Ishikawa (cell line): ENCODE measurements around the gene MYH13.

ENCODE experiments used
- CEBPB ChIP-seq: IDR thresholded peaks from 2 replicates; pipeline ENCODE4 v1.6.1; 2012
- CREB1 ChIP-seq: IDR thresholded peaks from 2 replicates; pipeline ENCODE4 v1.6.1; 2012; ENCODE audit warnings: low read depth
- EGR1 ChIP-seq: IDR thresholded peaks from 2 replicates; pipeline ENCODE4 v1.6.1; 2012
- EP300 ChIP-seq: IDR thresholded peaks from 2 replicates; pipeline ENCODE4 v1.6.1; 2012; ENCODE audit warnings: borderline replicate concordance
- FOXM1 ChIP-seq: IDR thresholded peaks from 2 replicates; pipeline ENCODE4 v1.6.1; 2012; ENCODE audit warnings: low read depth, borderline replicate concordance
- NFIC ChIP-seq: IDR thresholded peaks from 2 replicates; pipeline ENCODE4 v1.6.1; 2012
- RAD21 ChIP-seq: IDR thresholded peaks from 2 replicates; pipeline ENCODE4 v1.6.1; 2012; ENCODE audit warnings: low read depth
- TAF1 ChIP-seq: IDR thresholded peaks from 2 replicates; pipeline ENCODE4 v1.6.1; 2012; ENCODE audit warnings: low read depth, mild to moderate bottlenecking
- TCF12 ChIP-seq: IDR thresholded peaks from 2 replicates; pipeline ENCODE4 v1.6.1; 2012; ENCODE audit warnings: low read depth
- TEAD4 ChIP-seq: IDR thresholded peaks from 2 replicates; pipeline ENCODE4 v1.6.1; 2012
- YY1 ChIP-seq: IDR thresholded peaks from 2 replicates; pipeline ENCODE4 v1.6.1; 2012; ENCODE audit warnings: low read depth
- ZBTB7A ChIP-seq: IDR thresholded peaks from 2 replicates; pipeline ENCODE4 v1.6.1; 2012; ENCODE audit warnings: low read depth
- TF ChIP-seq, protein P1 (sequence below): IDR thresholded peaks from 2 replicates; pipeline ENCODE4 v1.6.1; 2012
- TF ChIP-seq, protein P2 (sequence below): IDR thresholded peaks from 2 replicates; pipeline ENCODE4 v1.6.1; 2012
- TF ChIP-seq, protein P3 (sequence below): IDR thresholded peaks from 2 replicates; pipeline ENCODE4 v1.6.1; 2012; ENCODE audit warnings: low read depth, mild to moderate bottlenecking

MYH13 gene

DNA sequence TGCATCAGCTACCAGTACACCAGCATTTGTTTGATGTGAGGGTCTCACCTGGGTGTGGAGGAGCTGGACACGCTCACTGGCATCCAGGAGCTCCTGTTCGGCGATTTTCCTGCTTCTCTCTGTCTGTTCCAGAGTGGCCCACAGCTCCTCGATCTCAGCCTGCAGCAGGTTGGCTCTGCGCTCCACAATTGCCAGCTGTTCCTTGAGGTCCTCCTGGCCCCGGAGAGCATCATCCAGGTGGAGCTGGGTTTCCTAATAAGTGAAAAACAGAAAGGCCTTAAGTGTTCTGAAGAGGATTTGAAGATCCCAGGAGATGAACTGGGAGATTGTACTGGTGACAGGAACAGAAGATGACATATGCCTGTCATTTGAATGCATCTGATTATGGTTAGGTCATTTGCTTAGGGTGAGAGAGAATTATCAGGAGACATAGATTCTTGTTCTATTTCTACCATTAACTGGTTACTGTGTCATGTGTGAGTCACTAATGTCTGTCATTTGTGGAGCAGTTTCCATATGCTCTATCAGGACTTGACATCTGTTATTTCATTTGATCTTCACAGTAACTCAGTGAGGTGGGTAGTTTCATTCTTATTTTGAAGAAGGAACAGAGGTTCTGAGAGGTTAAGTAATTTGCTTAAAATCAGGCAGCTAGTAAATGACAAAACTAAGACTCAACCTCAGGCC, 21.5 kb upstream of the MYH13 start:
- TF ChIP-seq YY1 (no peak), EGR1 (no peak), TAF1 (no peak), CEBPB (no peak), CREB1 (no peak), TCF12 (no peak), TEAD4 (no peak), EP300 (no peak), NFIC (no peak), ZBTB7A (no peak), FOXM1 (no peak), RAD21 (no peak)
- TF ChIP-seq, protein P1, sequence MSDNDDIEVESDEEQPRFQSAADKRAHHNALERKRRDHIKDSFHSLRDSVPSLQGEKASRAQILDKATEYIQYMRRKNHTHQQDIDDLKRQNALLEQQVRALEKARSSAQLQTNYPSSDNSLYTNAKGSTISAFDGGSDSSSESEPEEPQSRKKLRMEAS, result no peak
- TF ChIP-seq, protein P2, sequence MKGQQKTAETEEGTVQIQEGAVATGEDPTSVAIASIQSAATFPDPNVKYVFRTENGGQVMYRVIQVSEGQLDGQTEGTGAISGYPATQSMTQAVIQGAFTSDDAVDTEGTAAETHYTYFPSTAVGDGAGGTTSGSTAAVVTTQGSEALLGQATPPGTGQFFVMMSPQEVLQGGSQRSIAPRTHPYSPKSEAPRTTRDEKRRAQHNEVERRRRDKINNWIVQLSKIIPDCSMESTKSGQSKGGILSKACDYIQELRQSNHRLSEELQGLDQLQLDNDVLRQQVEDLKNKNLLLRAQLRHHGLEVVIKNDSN, result no peak
- TF ChIP-seq, protein P3, sequence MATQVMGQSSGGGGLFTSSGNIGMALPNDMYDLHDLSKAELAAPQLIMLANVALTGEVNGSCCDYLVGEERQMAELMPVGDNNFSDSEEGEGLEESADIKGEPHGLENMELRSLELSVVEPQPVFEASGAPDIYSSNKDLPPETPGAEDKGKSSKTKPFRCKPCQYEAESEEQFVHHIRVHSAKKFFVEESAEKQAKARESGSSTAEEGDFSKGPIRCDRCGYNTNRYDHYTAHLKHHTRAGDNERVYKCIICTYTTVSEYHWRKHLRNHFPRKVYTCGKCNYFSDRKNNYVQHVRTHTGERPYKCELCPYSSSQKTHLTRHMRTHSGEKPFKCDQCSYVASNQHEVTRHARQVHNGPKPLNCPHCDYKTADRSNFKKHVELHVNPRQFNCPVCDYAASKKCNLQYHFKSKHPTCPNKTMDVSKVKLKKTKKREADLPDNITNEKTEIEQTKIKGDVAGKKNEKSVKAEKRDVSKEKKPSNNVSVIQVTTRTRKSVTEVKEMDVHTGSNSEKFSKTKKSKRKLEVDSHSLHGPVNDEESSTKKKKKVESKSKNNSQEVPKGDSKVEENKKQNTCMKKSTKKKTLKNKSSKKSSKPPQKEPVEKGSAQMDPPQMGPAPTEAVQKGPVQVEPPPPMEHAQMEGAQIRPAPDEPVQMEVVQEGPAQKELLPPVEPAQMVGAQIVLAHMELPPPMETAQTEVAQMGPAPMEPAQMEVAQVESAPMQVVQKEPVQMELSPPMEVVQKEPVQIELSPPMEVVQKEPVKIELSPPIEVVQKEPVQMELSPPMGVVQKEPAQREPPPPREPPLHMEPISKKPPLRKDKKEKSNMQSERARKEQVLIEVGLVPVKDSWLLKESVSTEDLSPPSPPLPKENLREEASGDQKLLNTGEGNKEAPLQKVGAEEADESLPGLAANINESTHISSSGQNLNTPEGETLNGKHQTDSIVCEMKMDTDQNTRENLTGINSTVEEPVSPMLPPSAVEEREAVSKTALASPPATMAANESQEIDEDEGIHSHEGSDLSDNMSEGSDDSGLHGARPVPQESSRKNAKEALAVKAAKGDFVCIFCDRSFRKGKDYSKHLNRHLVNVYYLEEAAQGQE, result no peak

DNA sequence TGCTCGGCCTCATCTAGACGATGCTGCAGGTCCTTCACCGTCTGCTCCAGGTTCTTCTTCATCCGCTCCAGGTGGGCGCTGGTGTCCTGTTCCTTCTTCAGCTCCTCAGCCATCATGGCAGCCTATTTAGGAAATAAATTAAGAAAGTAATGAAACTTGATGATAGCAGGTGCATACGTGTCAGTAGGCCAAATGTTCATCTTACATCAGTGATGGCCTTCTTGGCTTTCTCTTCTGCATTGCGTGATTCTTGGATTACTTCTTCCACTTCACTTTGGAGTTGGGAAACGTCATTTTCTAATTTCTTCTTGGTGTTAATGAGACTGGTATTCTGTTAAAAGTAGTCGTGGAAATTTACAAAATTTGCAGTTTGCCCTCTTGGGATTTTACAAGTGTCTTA, 20.1 kb upstream of the MYH13 start:
- TF ChIP-seq, protein P1, result no peak
- TF ChIP-seq, protein P2, result no peak
- no peak for TF ChIP-seq YY1
- TF ChIP-seq TEAD4, result no peak
- TF ChIP-seq CEBPB, result no peak
- TF ChIP-seq ZBTB7A, result no peak
- TF ChIP-seq, protein P3, result no peak
- TF ChIP-seq EP300, result no peak
- TF ChIP-seq FOXM1, result no peak
- no peak for TF ChIP-seq CREB1
- no peak for TF ChIP-seq TCF12
- TF ChIP-seq RAD21, result no peak
- no peak for TF ChIP-seq TAF1
- TF ChIP-seq EGR1, result no peak

DNA sequence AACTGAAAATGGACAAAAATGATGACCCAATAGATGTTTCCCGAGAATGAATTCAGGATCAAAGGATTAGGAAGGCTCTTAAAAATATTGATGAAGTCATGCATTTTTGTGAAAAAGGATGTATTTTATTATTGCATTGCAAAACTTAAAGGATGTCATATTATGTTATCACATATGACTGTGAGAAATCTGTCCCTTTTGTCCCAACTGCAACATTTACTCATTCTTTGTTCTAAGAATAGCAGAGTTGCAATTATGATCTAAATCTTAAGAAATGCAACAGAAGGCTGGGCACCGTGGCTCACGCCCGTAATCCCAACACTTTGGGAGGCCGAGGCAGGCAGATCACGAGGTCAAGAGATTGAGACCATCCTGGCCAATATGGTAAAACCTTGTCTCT, 13.1 kb upstream of the MYH13 start:
- TF ChIP-seq RAD21 (no peak), YY1 (no peak), CREB1 (no peak), NFIC (no peak), TEAD4 (no peak), EP300 (no peak), TCF12 (no peak), ZBTB7A (no peak), EGR1 (no peak), TAF1 (no peak), FOXM1 (no peak), CEBPB (no peak)
- TF ChIP-seq, protein P3, result no peak
- TF ChIP-seq, protein P1, result no peak
- TF ChIP-seq, protein P2, result no peak

DNA sequence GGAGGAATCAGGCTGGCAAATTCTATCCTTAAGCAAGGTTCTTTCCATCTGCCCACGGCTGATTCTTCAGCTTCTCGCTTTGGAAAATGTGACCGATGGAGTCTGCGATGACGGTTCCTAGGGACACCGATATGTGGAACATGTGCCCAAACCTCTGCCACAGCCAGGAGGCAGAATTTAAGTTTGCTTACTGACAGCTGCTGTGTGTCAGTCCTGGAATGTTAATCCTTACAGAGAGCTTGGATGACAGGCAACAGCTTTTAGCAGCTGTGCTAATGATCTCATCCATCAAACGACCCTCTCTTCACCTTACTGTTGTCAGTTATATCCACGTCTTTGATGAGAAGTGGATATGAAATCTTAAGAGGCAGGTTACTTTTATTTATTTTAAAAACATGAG, 11.4 kb upstream of the MYH13 start:
- TF ChIP-seq, protein P2, result no peak
- TF ChIP-seq, protein P3, result no peak
- no peak for TF ChIP-seq TCF12
- no peak for TF ChIP-seq YY1
- no peak for TF ChIP-seq EP300
- TF ChIP-seq FOXM1, result no peak
- no peak for TF ChIP-seq CREB1
- no peak for TF ChIP-seq TAF1
- TF ChIP-seq CEBPB, result no peak
- no peak for TF ChIP-seq NFIC
- no peak for TF ChIP-seq ZBTB7A
- TF ChIP-seq RAD21, result no peak
- TF ChIP-seq, protein P1, result no peak
